ENCODE measurements around the gene EFCAB7. TPM values are rescaled to one million over a fixed set of nuclear protein-coding genes. Genes with fewer than 3 reads are reported as not detected.
A peak's percentile ranks its signal among the peaks of the same experiment; 100 is the strongest.

The EFCAB7 gene
- total and polyA plus RNA-seq, 2 experiments from 2014 or later, result 4.2 to 4.9 TPM

DNA sequence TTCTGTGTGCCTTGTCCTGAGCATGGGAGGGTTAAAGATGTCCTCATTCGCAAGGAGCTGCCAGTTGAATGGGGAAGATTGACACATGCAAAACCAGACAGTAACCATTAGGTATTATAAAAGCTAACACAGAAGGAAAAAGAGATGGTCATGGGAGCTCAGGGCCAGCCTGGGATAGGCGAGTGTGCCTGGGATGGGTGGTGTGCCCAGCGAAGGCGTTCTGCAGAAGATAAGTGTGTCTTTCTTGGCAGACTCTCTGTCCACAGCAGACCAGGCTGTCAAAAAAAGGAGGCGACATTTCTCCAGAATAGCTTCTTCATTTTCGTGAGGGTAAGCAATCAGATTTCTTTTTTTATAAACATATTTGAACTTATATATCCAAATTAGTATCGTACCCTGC, 84.0 kb downstream of the EFCAB7 start:
- no peak overlapping the region for H3K4me2 ChIP-seq
- H3K27me3 Mint-ChIP-seq (ENCODE audit: insufficient read depth, low read depth, poor library complexity), result no peaks in the 10 kb centered on the region
- H3F3A ChIP-seq (replicated peaks; ENCODE audit: low read depth), result no peaks in the 10 kb centered on the region
- H3K36me3 ChIP-seq (ENCODE audit: insufficient read depth), result no peaks in the 10 kb centered on the region
- no peaks in the 10 kb centered on the region for H3K36me3 Mint-ChIP-seq (ENCODE audit: low read depth)
- no peak overlapping the region for H3K4me3 Mint-ChIP-seq
- H3K27ac Mint-ChIP-seq, result no peak overlapping the region
- peaks cover 12% of the 10 kb centered on the region for H3K4me1 ChIP-seq (ENCODE audit: insufficient read depth)
- H3K27me3 ChIP-seq (ENCODE audit: insufficient read depth), result no peaks in the 10 kb centered on the region
- H3K9me2 ChIP-seq (ENCODE audit: insufficient read depth), result peaks cover 6% of the 10 kb centered on the region
- H2AFZ ChIP-seq, result no peak overlapping the region
- peaks cover 11% of the 10 kb centered on the region for H3K4me1 Mint-ChIP-seq
- no peak for ATAC-seq
- H3K79me2 ChIP-seq (replicated peaks; ENCODE audit: insufficient read depth), result no peaks in the 10 kb centered on the region
- no peak overlapping the region for H3K27ac ChIP-seq (ENCODE audit: low read depth)
- no peak overlapping the region for H3K4me3 ChIP-seq
- H3K9me3 Mint-ChIP-seq, result no peaks in the 10 kb centered on the region
- no peak for DNase-seq (ENCODE audit: low spot score)
- TF ChIP-seq EZH2phosphoT487 (IDR thresholded peaks at IDR 0.05; ENCODE audit: unreplicated experiment), result no peak
- no peak for TF ChIP-seq CREB1 (CRISPR knock-in tag; IDR thresholded peaks at IDR 0.05; ENCODE audit: low read depth)
- H4K20me1 ChIP-seq (replicated peaks; ENCODE audit: insufficient read depth), result peaks cover under 1% of the 10 kb centered on the region; the same call in 1 of the 2 replicates

DNA sequence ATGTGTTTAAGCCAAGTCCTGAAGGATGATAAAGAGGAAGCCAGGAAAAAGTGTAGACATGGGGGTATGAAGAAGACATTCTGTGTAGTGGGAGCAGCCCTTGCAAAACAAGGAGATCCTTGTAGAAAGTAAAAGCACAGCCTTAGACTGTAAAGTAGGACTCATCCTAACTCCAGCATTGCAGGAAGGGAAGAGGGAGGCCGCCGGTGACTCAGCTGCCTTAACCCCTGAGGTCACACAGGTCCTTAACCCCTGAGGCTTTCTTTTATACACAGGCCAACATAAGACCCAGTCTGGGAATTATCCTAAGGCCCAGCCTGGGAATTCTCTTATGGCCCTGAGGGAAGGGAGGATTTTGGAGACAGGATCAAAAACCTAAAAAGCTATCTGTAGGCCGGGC, 87.9 kb downstream of the EFCAB7 start:
- ATAC-seq, result peak; percentile 42
- TF ChIP-seq, protein P1, sequence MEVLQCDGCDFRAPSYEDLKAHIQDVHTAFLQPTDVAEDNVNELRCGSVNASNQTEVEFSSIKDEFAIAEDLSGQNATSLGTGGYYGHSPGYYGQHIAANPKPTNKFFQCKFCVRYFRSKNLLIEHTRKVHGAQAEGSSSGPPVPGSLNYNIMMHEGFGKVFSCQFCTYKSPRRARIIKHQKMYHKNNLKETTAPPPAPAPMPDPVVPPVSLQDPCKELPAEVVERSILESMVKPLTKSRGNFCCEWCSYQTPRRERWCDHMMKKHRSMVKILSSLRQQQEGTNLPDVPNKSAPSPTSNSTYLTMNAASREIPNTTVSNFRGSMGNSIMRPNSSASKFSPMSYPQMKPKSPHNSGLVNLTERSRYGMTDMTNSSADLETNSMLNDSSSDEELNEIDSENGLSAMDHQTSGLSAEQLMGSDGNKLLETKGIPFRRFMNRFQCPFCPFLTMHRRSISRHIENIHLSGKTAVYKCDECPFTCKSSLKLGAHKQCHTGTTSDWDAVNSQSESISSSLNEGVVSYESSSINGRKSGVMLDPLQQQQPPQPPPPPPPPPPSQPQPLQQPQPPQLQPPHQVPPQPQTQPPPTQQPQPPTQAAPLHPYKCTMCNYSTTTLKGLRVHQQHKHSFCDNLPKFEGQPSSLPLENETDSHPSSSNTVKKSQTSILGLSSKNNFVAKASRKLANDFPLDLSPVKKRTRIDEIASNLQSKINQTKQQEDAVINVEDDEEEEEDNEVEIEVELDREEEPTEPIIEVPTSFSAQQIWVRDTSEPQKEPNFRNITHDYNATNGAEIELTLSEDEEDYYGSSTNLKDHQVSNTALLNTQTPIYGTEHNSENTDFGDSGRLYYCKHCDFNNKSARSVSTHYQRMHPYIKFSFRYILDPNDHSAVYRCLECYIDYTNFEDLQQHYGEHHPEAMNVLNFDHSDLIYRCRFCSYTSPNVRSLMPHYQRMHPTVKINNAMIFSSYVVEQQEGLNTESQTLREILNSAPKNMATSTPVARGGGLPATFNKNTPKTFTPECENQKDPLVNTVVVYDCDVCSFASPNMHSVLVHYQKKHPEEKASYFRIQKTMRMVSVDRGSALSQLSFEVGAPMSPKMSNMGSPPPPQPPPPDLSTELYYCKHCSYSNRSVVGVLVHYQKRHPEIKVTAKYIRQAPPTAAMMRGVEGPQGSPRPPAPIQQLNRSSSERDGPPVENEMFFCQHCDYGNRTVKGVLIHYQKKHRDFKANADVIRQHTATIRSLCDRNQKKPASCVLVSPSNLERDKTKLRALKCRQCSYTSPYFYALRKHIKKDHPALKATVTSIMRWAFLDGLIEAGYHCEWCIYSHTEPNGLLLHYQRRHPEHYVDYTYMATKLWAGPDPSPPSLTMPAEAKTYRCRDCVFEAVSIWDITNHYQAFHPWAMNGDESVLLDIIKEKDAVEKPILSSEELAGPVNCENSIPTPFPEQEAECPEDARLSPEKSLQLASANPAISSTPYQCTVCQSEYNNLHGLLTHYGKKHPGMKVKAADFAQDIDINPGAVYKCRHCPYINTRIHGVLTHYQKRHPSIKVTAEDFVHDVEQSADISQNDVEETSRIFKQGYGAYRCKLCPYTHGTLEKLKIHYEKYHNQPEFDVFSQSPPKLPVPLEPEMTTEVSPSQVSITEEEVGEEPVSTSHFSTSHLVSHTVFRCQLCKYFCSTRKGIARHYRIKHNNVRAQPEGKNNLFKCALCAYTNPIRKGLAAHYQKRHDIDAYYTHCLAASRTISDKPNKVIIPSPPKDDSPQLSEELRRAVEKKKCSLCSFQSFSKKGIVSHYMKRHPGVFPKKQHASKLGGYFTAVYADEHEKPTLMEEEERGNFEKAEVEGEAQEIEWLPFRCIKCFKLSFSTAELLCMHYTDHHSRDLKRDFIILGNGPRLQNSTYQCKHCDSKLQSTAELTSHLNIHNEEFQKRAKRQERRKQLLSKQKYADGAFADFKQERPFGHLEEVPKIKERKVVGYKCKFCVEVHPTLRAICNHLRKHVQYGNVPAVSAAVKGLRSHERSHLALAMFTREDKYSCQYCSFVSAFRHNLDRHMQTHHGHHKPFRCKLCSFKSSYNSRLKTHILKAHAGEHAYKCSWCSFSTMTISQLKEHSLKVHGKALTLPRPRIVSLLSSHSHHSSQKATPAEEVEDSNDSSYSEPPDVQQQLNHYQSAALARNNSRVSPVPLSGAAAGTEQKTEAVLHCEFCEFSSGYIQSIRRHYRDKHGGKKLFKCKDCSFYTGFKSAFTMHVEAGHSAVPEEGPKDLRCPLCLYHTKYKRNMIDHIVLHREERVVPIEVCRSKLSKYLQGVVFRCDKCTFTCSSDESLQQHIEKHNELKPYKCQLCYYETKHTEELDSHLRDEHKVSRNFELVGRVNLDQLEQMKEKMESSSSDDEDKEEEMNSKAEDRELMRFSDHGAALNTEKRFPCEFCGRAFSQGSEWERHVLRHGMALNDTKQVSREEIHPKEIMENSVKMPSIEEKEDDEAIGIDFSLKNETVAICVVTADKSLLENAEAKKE (CRISPR knock-in tag; IDR thresholded peaks at IDR 0.05), result no peak
- TF ChIP-seq, protein P2, sequence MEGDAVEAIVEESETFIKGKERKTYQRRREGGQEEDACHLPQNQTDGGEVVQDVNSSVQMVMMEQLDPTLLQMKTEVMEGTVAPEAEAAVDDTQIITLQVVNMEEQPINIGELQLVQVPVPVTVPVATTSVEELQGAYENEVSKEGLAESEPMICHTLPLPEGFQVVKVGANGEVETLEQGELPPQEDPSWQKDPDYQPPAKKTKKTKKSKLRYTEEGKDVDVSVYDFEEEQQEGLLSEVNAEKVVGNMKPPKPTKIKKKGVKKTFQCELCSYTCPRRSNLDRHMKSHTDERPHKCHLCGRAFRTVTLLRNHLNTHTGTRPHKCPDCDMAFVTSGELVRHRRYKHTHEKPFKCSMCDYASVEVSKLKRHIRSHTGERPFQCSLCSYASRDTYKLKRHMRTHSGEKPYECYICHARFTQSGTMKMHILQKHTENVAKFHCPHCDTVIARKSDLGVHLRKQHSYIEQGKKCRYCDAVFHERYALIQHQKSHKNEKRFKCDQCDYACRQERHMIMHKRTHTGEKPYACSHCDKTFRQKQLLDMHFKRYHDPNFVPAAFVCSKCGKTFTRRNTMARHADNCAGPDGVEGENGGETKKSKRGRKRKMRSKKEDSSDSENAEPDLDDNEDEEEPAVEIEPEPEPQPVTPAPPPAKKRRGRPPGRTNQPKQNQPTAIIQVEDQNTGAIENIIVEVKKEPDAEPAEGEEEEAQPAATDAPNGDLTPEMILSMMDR (conservative IDR thresholded peaks at IDR 0.05; ENCODE audit: low read depth in 2 of 2), result no peak
- no peak for TF ChIP-seq ZNF114 (CRISPR knock-in tag; IDR thresholded peaks at IDR 0.05)
- TF ChIP-seq EZH2 (IDR thresholded peaks at IDR 0.05; ENCODE audit: low read depth, unreplicated experiment), result no peak
- TF ChIP-seq, protein P3, sequence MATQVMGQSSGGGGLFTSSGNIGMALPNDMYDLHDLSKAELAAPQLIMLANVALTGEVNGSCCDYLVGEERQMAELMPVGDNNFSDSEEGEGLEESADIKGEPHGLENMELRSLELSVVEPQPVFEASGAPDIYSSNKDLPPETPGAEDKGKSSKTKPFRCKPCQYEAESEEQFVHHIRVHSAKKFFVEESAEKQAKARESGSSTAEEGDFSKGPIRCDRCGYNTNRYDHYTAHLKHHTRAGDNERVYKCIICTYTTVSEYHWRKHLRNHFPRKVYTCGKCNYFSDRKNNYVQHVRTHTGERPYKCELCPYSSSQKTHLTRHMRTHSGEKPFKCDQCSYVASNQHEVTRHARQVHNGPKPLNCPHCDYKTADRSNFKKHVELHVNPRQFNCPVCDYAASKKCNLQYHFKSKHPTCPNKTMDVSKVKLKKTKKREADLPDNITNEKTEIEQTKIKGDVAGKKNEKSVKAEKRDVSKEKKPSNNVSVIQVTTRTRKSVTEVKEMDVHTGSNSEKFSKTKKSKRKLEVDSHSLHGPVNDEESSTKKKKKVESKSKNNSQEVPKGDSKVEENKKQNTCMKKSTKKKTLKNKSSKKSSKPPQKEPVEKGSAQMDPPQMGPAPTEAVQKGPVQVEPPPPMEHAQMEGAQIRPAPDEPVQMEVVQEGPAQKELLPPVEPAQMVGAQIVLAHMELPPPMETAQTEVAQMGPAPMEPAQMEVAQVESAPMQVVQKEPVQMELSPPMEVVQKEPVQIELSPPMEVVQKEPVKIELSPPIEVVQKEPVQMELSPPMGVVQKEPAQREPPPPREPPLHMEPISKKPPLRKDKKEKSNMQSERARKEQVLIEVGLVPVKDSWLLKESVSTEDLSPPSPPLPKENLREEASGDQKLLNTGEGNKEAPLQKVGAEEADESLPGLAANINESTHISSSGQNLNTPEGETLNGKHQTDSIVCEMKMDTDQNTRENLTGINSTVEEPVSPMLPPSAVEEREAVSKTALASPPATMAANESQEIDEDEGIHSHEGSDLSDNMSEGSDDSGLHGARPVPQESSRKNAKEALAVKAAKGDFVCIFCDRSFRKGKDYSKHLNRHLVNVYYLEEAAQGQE (IDR thresholded peaks at IDR 0.05; ENCODE audit: unreplicated experiment), result no peak
- TF ChIP-seq CREB1 (CRISPR knock-in tag; IDR thresholded peaks at IDR 0.05; ENCODE audit: low read depth), result no peak
- no peak for TF ChIP-seq EZH2phosphoT487 (IDR thresholded peaks at IDR 0.05; ENCODE audit: unreplicated experiment)
- TF ChIP-seq ZNF331 (CRISPR knock-in tag; IDR thresholded peaks at IDR 0.05; ENCODE audit: low read depth), result no peak
- no peak for TF ChIP-seq JUNB (IDR thresholded peaks at IDR 0.05; ENCODE audit: unreplicated experiment)
- no peak for TF ChIP-seq NANOG (IDR thresholded peaks at IDR 0.05; ENCODE audit: borderline replicate concordance)
- TF ChIP-seq STAT1 (IDR thresholded peaks at IDR 0.05; ENCODE audit: unreplicated experiment), result no peak

More for the DNA sequence above, 87.9 kb downstream of the EFCAB7 start:
- Histone ChIP-seq H3K4me2 (no peak overlapping the region), H3K4me1 (ENCODE audit: insufficient read depth) (peaks cover 28% of the 10 kb centered on the region), H3K9me2 (ENCODE audit: insufficient read depth) (no peaks in the 10 kb centered on the region), H3K79me2 (replicated peaks; ENCODE audit: insufficient read depth) (peaks cover 4% of the 10 kb centered on the region; the same call in 1 of the 2 replicates), H3K27ac (ENCODE audit: low read depth) (no peak overlapping the region), H3K27me3 (ENCODE audit: insufficient read depth) (no peaks in the 10 kb centered on the region), H3K4me3 (no peak overlapping the region), H2AFZ (no peak overlapping the region), H4K20me1 (replicated peaks; ENCODE audit: insufficient read depth) (no peaks in the 10 kb centered on the region; the same call in 1 of the 2 replicates), H3K36me3 (ENCODE audit: insufficient read depth) (no peaks in the 10 kb centered on the region), H3F3A (replicated peaks; ENCODE audit: low read depth) (no peaks in the 10 kb centered on the region)
- no peaks in the 10 kb centered on the region for H3K27me3 Mint-ChIP-seq (ENCODE audit: insufficient read depth, low read depth, poor library complexity)
- no peak overlapping the region for H3K4me3 Mint-ChIP-seq
- H3K4me1 Mint-ChIP-seq, result peaks cover 22% of the 10 kb centered on the region
- DNase-seq (ENCODE audit: low spot score), result no peak
- no peaks in the 10 kb centered on the region for H3K36me3 Mint-ChIP-seq (ENCODE audit: low read depth)
- no peak overlapping the region for H3K27ac Mint-ChIP-seq
- H3K9me3 Mint-ChIP-seq, result no peaks in the 10 kb centered on the region

Measured in GM23338 (cell line).